Small intestine (tissue), 7 donors: ENCODE data around the gene ABCC1. TPM values are rescaled to one million over a fixed set of nuclear protein-coding genes. Genes with fewer than 3 reads are reported as not detected.
A peak's percentile ranks its signal among the peaks of the same experiment; 100 is the strongest.

ENCODE experiments used
- DNase-seq, 2 donors: peaks; one replicate each; pipeline versions ENCODE4 v3.0.0 to v3.0.0-alpha.2; 2013
- FAIRE-seq: peaks from 2 replicates; lab custom pipeline; 2012; peaks lifted over from hg19 to GRCh38; lab: Jason Lieb, UNC
- H3K27ac ChIP-seq, 3 donors: one replicate each; pipeline ENCODE4 v1.5.1; 2013; ENCODE audit warnings: low read length in 2 of 3, mild to moderate bottlenecking in 2 of 3, control low read depth in 1 of 3, inconsistent platforms in 1 of 3, low read depth in 1 of 3, moderate library complexity in 1 of 3
- H3K27me3 ChIP-seq, 3 donors: one replicate each; pipeline ENCODE4 v1.6.1; 2013; ENCODE audit warnings: low read length in 3 of 3, inconsistent platforms in 1 of 3; ENCODE audit not compliant: control insufficient read depth in 3 of 3, insufficient read depth in 3 of 3
- H3K36me3 ChIP-seq, 3 donors: one replicate each; pipeline ENCODE4 v1.6.1; 2013; ENCODE audit warnings: low read length in 3 of 3, inconsistent platforms in 1 of 3, low read depth in 1 of 3, mild to moderate bottlenecking in 1 of 3, moderate library complexity in 1 of 3; ENCODE audit not compliant: control insufficient read depth in 3 of 3, insufficient read depth in 2 of 3
- H3K4me1 ChIP-seq, 3 donors: one replicate each; pipeline ENCODE4 v1.6.1; 2013; ENCODE audit warnings: low read length in 2 of 3, inconsistent platforms in 1 of 3, low read depth in 1 of 3, mild to moderate bottlenecking in 1 of 3, moderate library complexity in 1 of 3; ENCODE audit not compliant: control insufficient read depth in 3 of 3, insufficient read depth in 2 of 3
- H3K4me3 ChIP-seq, 3 donors: one replicate each; pipeline ENCODE4 v1.5.1; 2013; ENCODE audit warnings: low read length in 3 of 3, control low read depth in 1 of 3, inconsistent platforms in 1 of 3, low read depth in 1 of 3, mild to moderate bottlenecking in 1 of 3, moderate library complexity in 1 of 3
- H3K9me3 ChIP-seq, 2 donors: one replicate each; pipeline ENCODE4 v1.6.1; 2013; ENCODE audit warnings: low read depth in 1 of 2, low read length in 1 of 2; ENCODE audit not compliant: control insufficient read depth in 2 of 2, insufficient read depth in 1 of 2
- WGBS, 3 donors: extraction: QIAGEN DNeasy Blood & Tissue Kit; methylation state at CpG; one replicate each; pipeline ENCODE4 v1.1.7; 2013; 5-methylcytosine and 5-hydroxymethylcytosine counted together
- polyA plus RNA-seq, 4 donors: library from polyadenylated mRNA; stranded (reverse) in 3 of 4; unstranded in 1 of 4; fragments of 200-250 nt in 3 of 4; fragments of 120-200 nt in 1 of 4; gene quantifications; one replicate each; pipeline versions ENCODE4 v1.2.1 to v1.2.3, GENCODE V29; 2013
- donor health status: healthy with polysubstance abuse.
- donor health status: control.
- donor health status: control.
- donor health status: Bipolar disorder and iron deficiency.
- donor health status: healthy.

ABCC1 gene
- polyA plus RNA-seq, 4 donors: 0.54 to 12.4 (median 4.1) TPM

DNA sequence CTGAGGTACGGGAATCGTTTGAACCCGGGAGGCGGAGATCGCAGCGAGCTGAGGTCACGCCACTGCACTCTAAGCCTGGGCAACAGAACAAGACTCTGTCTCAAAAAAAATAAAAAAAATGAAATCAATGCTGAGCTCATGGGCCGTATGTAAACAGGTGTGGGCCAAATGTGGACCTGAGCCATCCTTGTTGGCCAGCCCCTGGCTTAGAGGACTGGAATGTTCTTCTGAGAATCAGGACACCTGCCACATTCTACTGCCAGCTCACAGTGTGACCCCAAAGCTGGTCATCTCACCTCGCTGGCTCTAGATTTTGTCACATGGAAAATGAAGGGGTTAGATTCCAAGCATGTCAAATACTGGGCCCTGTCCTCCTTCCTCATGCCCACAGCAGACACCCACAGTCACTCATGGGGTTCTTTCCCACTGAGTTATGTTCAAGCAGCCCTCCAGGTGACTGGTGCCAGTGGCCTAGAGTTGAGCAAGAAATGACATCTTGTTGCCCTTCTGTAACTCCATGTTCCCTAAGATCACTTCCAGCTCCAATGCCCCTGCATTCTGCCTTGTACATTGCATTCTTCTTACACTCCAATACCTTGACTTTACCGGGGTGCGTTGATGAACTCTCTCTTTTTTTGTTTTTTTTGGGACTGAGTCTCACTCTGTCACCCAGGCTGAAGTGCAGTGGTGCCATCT lies 110.6 kb downstream of the ABCC1 start:
- H3K4me3 ChIP-seq: no peak overlapping the region
- 90 to 94% (median 91%) methylated on average over 11 of the region's 11 CpGs for WGBS, 3 donors
- H3K27ac ChIP-seq: no peak overlapping the region
- peaks cover 0 to 2% (median 0%) of the 10 kb centered on the region in 3 donors for H3K4me1 ChIP-seq
- H3K27me3 ChIP-seq: no peaks in the 10 kb centered on the region
- H3K36me3 ChIP-seq: peaks cover 0 to 18% (median 15%) of the 10 kb centered on the region in 3 donors
- DNase-seq: no peak
- FAIRE-seq: no peak
- H3K9me3 ChIP-seq: no peaks in the 10 kb centered on the region

DNA sequence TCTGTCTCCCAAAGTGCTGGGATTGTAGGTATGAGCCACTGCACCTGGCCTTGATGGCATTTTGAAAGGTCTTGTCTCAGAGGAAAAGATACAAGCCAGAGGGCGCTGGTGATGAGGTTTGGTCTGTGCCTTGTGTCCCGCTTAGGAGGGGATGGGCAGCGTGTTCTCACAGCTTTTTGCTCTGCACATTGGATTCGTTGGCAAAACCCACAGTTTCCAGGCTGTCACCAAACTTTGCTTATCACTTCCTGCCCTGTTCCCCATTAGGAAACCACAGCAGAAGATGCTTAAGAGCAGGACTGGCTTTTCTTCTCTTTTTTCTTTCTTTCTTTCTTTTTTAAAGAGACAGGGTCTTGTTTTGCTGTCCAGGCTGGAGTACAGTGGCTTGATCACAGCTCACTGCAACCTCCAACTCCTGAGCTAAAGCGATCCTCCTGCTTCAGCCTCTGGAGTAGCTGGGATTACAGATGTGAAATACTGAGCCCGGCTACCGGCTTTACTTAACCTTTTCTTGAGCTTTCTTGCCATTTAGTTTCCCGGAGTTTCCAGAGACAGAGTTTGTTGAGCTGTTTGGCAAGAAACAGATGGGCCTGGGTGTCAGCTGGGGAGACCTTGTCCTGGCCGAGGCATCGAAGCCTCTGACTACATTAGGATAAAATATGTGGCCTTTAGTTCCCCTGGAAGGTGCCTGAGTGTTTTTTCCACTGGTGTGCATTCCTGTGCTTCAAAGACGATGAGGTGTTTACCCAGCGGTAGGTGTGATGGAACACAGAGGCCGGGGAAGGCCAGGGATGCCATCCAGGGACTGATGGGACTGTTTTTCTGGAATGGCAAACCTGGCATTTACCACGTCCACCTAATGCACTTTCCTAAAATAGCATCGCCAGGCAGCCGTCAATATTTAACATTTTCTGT lies 112.9 kb downstream of the ABCC1 start:
- Histone ChIP-seq H3K27ac (peak overlapping the region in 1 of 3 donors; percentile 14), H3K27me3 (no peaks in the 10 kb centered on the region), H3K9me3 (no peaks in the 10 kb centered on the region), H3K36me3 (peaks cover 0 to 10% (median 6%) of the 10 kb centered on the region in 3 donors), H3K4me3 (no peak overlapping the region), H3K4me1 (peaks cover 0 to 2% (median 0%) of the 10 kb centered on the region in 3 donors)
- DNase-seq (no peak), FAIRE-seq (no peak)
- WGBS, 3 donors: 57 to 85% (median 81%) methylated on average over 16 of the region's 16 CpGs

DNA sequence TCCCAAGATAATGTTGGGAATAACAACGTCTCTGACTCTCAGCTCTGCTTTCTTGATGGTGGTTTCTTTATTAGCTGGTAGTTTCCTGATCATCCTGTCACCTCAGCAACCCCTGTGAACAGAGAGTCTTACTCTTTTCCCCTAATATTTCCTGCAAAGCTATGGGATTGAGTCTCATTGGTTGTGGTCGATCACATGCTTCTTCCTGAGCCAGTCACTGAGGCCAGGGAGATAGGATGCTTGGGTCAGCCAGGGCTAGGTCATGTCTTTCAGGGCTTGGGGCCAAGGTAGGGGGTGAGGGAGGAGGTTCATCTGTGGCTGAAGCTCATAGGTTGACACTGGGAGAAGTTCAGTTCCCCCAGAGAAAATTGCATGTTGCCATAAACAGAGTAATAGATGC lies 114.3 kb downstream of the ABCC1 start:
- 75 to 77% (median 75%) methylated on average over 2 of the region's 2 CpGs for WGBS, 3 donors
- FAIRE-seq (no peak), DNase-seq (no peak)
- peaks cover 0 to 13% (median 3%) of the 10 kb centered on the region in 3 donors for H3K36me3 ChIP-seq
- H3K9me3 ChIP-seq: no peaks in the 10 kb centered on the region
- no peaks in the 10 kb centered on the region for H3K27me3 ChIP-seq
- H3K4me1 ChIP-seq: peaks cover 0 to 2% (median 0%) of the 10 kb centered on the region in 3 donors
- H3K4me3 ChIP-seq: no peak overlapping the region
- no peak overlapping the region for H3K27ac ChIP-seq

DNA sequence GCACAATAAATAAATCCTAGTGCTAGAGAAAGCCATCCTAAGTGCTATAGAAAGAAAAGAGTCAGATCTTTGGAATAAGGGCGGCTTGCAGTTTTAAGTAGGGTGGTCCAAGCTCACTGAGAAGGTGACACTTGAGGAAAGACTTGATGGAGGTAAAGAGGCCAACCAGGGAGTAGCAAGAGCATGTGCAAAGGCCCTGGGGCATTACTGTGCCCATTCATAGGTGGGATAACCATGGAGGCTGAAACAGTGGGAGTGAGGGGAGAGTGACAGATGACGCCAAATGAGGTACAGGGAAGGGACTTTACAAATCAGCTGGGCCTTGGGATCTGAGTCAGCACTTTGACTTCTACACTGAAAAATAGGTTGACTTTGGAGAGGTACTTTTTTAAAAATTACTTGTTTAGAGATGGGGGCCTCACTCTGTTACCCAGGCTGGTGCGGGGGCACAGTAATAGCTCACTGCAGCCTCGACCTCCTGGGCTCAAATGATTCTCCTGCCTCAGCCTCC lies 115.5 kb downstream of the ABCC1 start:
- FAIRE-seq (no peak), DNase-seq (no peak)
- H3K27me3 ChIP-seq: no peaks in the 10 kb centered on the region
- H3K9me3 ChIP-seq: no peaks in the 10 kb centered on the region
- H3K27ac ChIP-seq: no peak overlapping the region
- no peak overlapping the region for H3K4me3 ChIP-seq
- WGBS, 3 donors: 91 to 97% (median 96%) methylated on average over 4 of the region's 4 CpGs
- H3K4me1 ChIP-seq: peaks cover 0 to 2% (median 0%) of the 10 kb centered on the region in 3 donors
- H3K36me3 ChIP-seq: peaks cover 0 to 13% (median 3%) of the 10 kb centered on the region in 3 donors

DNA sequence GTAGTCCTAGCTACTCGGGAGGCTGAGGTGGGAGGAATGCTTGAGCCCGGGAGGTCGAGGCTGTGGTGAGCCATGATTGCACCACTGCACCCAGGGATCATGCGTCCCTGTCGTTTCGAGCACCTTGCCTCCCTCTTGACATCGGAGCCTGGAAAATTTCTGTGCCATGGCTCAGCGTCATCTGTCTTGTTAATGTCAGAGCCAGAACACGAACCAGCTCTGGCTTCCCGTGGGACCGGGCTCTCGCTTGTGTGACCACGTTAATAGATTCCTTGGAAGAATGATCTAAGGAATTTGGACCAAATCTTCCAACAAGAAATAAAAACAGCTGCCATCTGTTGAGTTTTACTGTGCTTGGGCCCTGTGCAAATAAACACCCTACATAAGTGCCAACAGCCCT lies 117.7 kb downstream of the ABCC1 start:
- FAIRE-seq (no peak), DNase-seq (no peak)
- WGBS, 3 donors: 86 to 93% (median 88%) methylated on average over 13 of the region's 13 CpGs
- peaks cover 0 to 4% (median 0%) of the 10 kb centered on the region in 3 donors for H3K4me1 ChIP-seq
- H3K27ac ChIP-seq: no peak overlapping the region
- no peaks in the 10 kb centered on the region for H3K9me3 ChIP-seq
- H3K36me3 ChIP-seq: peaks cover 0 to 16% (median 6%) of the 10 kb centered on the region in 3 donors
- H3K4me3 ChIP-seq: no peak overlapping the region
- no peaks in the 10 kb centered on the region for H3K27me3 ChIP-seq

DNA sequence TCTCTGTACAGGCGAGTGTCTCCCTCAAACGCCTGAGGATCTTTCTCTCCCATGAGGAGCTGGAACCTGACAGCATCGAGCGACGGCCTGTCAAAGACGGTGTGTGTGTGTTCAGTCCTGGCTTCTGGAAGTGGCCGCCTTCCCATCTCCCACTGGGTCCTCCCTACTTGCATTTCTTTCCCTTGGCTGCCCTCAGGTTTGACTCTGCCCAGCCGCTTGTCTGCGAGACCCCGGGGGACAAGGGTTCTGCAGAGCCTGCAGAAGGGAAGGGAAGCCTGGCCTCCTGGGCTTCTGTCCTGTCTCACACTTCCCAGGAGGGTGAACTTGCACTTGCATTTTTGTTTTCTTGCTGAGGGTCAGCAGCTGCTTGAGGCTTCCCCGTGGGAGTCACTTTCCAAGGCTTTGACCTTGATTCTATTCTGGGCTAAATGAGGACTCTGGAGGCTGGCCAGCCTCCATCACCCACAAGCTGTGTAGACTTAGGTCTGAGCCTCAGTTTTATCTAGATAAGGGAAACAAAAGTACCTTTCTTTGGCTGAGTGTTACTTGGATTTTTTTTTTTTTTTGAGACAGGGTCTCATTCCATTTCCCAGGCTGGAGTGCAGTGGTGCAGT lies 122.3 kb downstream of the ABCC1 start:
- Histone ChIP-seq H3K9me3 (no peaks in the 10 kb centered on the region), H3K27ac (no peak overlapping the region), H3K4me1 (peaks cover 0 to 3% (median 0%) of the 10 kb centered on the region in 3 donors), H3K4me3 (no peak overlapping the region), H3K36me3 (peaks cover 0 to 22% (median 11%) of the 10 kb centered on the region in 3 donors), H3K27me3 (no peaks in the 10 kb centered on the region)
- WGBS, 3 donors: 59 to 75% (median 73%) methylated on average over 11 of the region's 11 CpGs
- DNase-seq (no peak), FAIRE-seq (no peak)

DNA sequence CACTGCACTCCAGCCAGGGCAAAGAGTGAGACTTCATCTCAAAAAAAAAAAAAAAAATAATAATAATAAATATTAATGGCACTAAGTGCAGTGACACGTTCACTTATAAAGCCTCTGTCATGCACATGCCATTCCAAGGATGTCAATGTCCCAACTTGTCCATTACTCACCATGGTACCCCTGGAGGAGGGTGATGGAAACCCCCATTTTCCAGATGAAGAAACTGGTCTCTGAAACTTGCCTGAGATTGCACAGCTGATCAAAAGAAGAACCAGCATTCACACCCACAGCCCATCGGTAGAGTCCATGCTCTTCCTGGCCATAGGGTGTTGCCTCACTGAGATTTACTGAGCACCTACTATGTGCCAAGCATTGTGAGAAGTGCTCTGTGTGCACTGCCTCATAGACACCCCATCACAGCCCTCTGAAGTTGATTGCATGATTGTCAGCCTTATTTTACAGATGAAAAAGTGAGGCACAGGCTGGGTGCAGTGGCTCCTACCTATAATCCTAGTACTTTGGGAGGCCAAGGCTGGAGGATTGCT lies 123.7 kb downstream of the ABCC1 start:
- no peak overlapping the region for H3K27ac ChIP-seq
- H3K27me3 ChIP-seq: no peaks in the 10 kb centered on the region
- H3K9me3 ChIP-seq: no peaks in the 10 kb centered on the region
- peaks cover 0 to 3% (median 0%) of the 10 kb centered on the region in 3 donors for H3K4me1 ChIP-seq
- H3K4me3 ChIP-seq: no peak overlapping the region
- DNase-seq (no peak), FAIRE-seq (no peak)
- H3K36me3 ChIP-seq: peaks cover 0 to 22% (median 11%) of the 10 kb centered on the region in 3 donors
- 88 to 93% (median 92%) methylated on average over 2 of the region's 2 CpGs for WGBS, 3 donors
